H1 (cell line): Measurements from ENCODE around the gene BLTP2. TPM values are rescaled to one million over a fixed set of nuclear protein-coding genes. Genes with fewer than 3 reads are reported as not detected.

Source experiments
- CTCF ChIA-PET: fragments of 300-600 bp; sonication (Branson Sonifier 250); formaldehyde crosslinking; loops from one replicate; lab custom pipeline; 2021; ENCODE audit not compliant: partially characterized antibody; lab: Charles Lee
- POLR2A ChIA-PET: fragments of 300-600 bp; sonication (Branson Sonifier 250); formaldehyde crosslinking; loops from one replicate; lab custom pipeline; 2021; ENCODE audit warnings: inconsistent platforms; ENCODE audit not compliant: partially characterized antibody; lab: Charles Lee
- DNase-seq, 2 experiments: peaks; one replicate each; pipeline versions ENCODE4 v3.0.0 to v3.0.0-alpha.2; 2010 to 2022; ENCODE audit warnings: low spot score in 2 of 2, low read depth in 1 of 2, mixed read lengths in 1 of 2
- FAIRE-seq: peaks from 2 replicates; lab custom pipeline; 2011; peaks lifted over from hg19 to GRCh38; lab: Jason Lieb, UNC
- H2AFZ ChIP-seq: 2 replicates; pipeline ENCODE4 v1.8.1; 2012; ENCODE audit warnings: low read length, inconsistent platforms
- H2AK5ac ChIP-seq: 2 replicates; pipeline ENCODE4 v1.6.1; 2013; ENCODE audit warnings: low read depth, low read length
- H2BK120ac ChIP-seq: replicated peaks from 2 replicates; pipeline ENCODE3; 2013; ENCODE audit warnings: low read depth, low read length, inconsistent platforms
- H2BK12ac ChIP-seq: 2 replicates; pipeline ENCODE4 v1.6.1; 2013; ENCODE audit warnings: low read depth, low read length
- H2BK15ac ChIP-seq: 2 replicates; pipeline ENCODE4 v1.6.1; 2013; ENCODE audit warnings: low read length
- H2BK20ac ChIP-seq: 2 replicates; pipeline ENCODE4 v1.6.1; 2013; ENCODE audit warnings: low read length
- H2BK5ac ChIP-seq: 2 replicates; pipeline ENCODE4 v1.6.1; 2013; ENCODE audit warnings: low read depth, low read length
- H3K14ac ChIP-seq: 2 replicates; pipeline ENCODE4 v1.6.1; 2013; ENCODE audit warnings: inconsistent platforms; ENCODE audit not compliant: insufficient read length
- H3K18ac ChIP-seq: 2 replicates; pipeline ENCODE4 v1.6.1; 2013; ENCODE audit warnings: low read length; ENCODE audit errors: extremely low read depth
- H3K23ac ChIP-seq: 2 replicates; pipeline ENCODE4 v1.6.1; 2013; ENCODE audit warnings: inconsistent platforms; ENCODE audit not compliant: insufficient read length
- H3K23me2 ChIP-seq: 2 replicates; pipeline ENCODE4 v1.6.1; 2013; ENCODE audit warnings: low read depth, low read length
- H3K27ac ChIP-seq: 2 replicates; pipeline ENCODE4 v1.6.1; 2011; ENCODE audit warnings: low read depth, low read length, inconsistent platforms
- H3K27me3 ChIP-seq, 4 experiments: replicated peaks in 1 of 4; 1 replicate in 1 of 4; 2 replicates in 3 of 4; pipeline versions ENCODE4 v1.6.1 to v1.8.1; 2011 to 2013; ENCODE audit warnings: low read length in 3 of 4, mild to moderate bottlenecking in 3 of 4, inconsistent platforms in 2 of 4, mixed read lengths in 2 of 4, moderate library complexity in 1 of 4; ENCODE audit not compliant: control insufficient read depth in 3 of 4, insufficient read depth in 3 of 4; ENCODE audit errors: extremely low read depth in 1 of 4
- H3K36me3 ChIP-seq, 4 experiments: 2 replicates each; pipeline versions ENCODE4 v1.6.1 to v1.8.1; 2011 to 2013; ENCODE audit warnings: mild to moderate bottlenecking in 4 of 4, low read length in 3 of 4, moderate library complexity in 2 of 4, control low read depth in 1 of 4, inconsistent platforms in 1 of 4; ENCODE audit not compliant: insufficient read depth in 4 of 4, control insufficient read depth in 2 of 4
- H3K4ac ChIP-seq: replicated peaks from 2 replicates; pipeline ENCODE3; 2013; ENCODE audit warnings: low read length, low read depth, mixed read lengths, inconsistent platforms; ENCODE audit not compliant: insufficient read length
- H3K4me1 ChIP-seq, 4 experiments: replicated peaks in 1 of 4; 1 replicate in 1 of 4; 2 replicates in 3 of 4; pipeline versions ENCODE4 v1.6.1 to v1.8.1; 2011 to 2013; ENCODE audit warnings: low read length in 3 of 4, inconsistent platforms in 2 of 4, mixed read lengths in 1 of 4; ENCODE audit not compliant: insufficient read depth in 4 of 4, control insufficient read depth in 3 of 4
- H3K4me2 ChIP-seq, 2 experiments: 2 replicates each; pipeline versions ENCODE4 v1.6.1 to v1.8.1; 2011 to 2013; ENCODE audit warnings: low read depth in 2 of 2, low read length in 2 of 2, control low read depth in 1 of 2, inconsistent platforms in 1 of 2, mild to moderate bottlenecking in 1 of 2; ENCODE audit not compliant: insufficient read depth in 1 of 2
- H3K4me3 ChIP-seq, 4 experiments: fragments of 200-600, 300-600 bp in 1 of 4; sonication (generic), shearing (Covaris generic), sonication (Bioruptor Twin) in 1 of 4; 2 replicates each; pipeline versions ENCODE4 v1.5.1 to v1.8.1; 2011 to 2016; ENCODE audit warnings: low read length in 4 of 4, low read depth in 3 of 4, control low read depth in 2 of 4, inconsistent platforms in 2 of 4, mild to moderate bottlenecking in 2 of 4, mixed read lengths in 1 of 4, moderate library complexity in 1 of 4; ENCODE audit not compliant: insufficient read depth in 2 of 4; ENCODE audit errors: extremely low read depth in 1 of 4
- H3K56ac ChIP-seq: replicated peaks from 2 replicates; pipeline ENCODE3; 2013; ENCODE audit warnings: low read depth, mild to moderate bottlenecking, mixed read lengths, low read length, inconsistent platforms; ENCODE audit not compliant: insufficient read length
- H3K79me1 ChIP-seq: 2 replicates; pipeline ENCODE4 v1.6.1; 2013; ENCODE audit warnings: low read depth, low read length, control low read depth
- H3K79me2 ChIP-seq, 2 experiments: 2 replicates each; pipeline versions ENCODE4 v1.6.1 to v1.8.1; 2012 to 2013; ENCODE audit warnings: low read length in 2 of 2, mild to moderate bottlenecking in 2 of 2, inconsistent platforms in 1 of 2; ENCODE audit not compliant: insufficient read depth in 2 of 2, control insufficient read depth in 1 of 2
- H3K9ac ChIP-seq, 4 experiments: replicated peaks in 1 of 4; 1 replicate in 1 of 4; 2 replicates in 3 of 4; pipeline versions ENCODE4 v1.6.1 to v1.8.1; 2011 to 2013; ENCODE audit warnings: low read depth in 3 of 4, low read length in 3 of 4, control low read depth in 2 of 4, mild to moderate bottlenecking in 2 of 4, moderate library complexity in 2 of 4, inconsistent platforms in 1 of 4; ENCODE audit errors: extremely low read depth in 1 of 4
- H3K9me3 ChIP-seq, 2 experiments: 2 replicates each; pipeline versions ENCODE4 v1.6.1 to v1.8.1; 2012 to 2013; ENCODE audit warnings: mild to moderate bottlenecking in 2 of 2, moderate library complexity in 2 of 2, control low read depth in 1 of 2, inconsistent platforms in 1 of 2, low read depth in 1 of 2, low read length in 1 of 2, mixed read lengths in 1 of 2; ENCODE audit not compliant: insufficient read depth in 2 of 2
- H4K20me1 ChIP-seq, 2 experiments: replicated peaks in 1 of 2; 2 replicates each; pipeline versions ENCODE3 to v1.8.1; 2011 to 2013; ENCODE audit warnings: inconsistent platforms in 2 of 2, low read length in 2 of 2, mild to moderate bottlenecking in 1 of 2; ENCODE audit not compliant: insufficient read depth in 2 of 2, control insufficient read depth in 1 of 2
- H4K5ac ChIP-seq: 2 replicates; pipeline ENCODE4 v1.6.1; 2013; ENCODE audit warnings: low read length, low read depth, mixed read lengths, inconsistent platforms; ENCODE audit not compliant: insufficient read length
- H4K8ac ChIP-seq: 2 replicates; pipeline ENCODE4 v1.8.0; 2013; ENCODE audit warnings: mild to moderate bottlenecking, moderate library complexity, low read length, inconsistent platforms; ENCODE audit not compliant: insufficient read depth; ENCODE audit errors: extremely low read depth
- H4K91ac ChIP-seq: replicated peaks from 2 replicates; pipeline ENCODE3; 2013; ENCODE audit warnings: low read length, mixed read lengths, inconsistent platforms; ENCODE audit not compliant: insufficient read length
- ATF3 ChIP-seq: IDR thresholded peaks from 2 replicates; pipeline ENCODE4 v1.6.1; 2011; ENCODE audit warnings: low read depth, mild to moderate bottlenecking, low read length; ENCODE audit not compliant: insufficient read depth
- KDM5A ChIP-seq: fragments of 200-600 bp; IDR thresholded peaks from 2 replicates; pipeline ENCODE4 v1.7.1; 2012; ENCODE audit warnings: mild to moderate bottlenecking, low read length, inconsistent platforms, mixed read lengths
- SP4 ChIP-seq: IDR thresholded peaks from 2 replicates; pipeline ENCODE4 v1.6.1; 2012; ENCODE audit warnings: low read length, inconsistent platforms
- SUZ12 ChIP-seq: fragments of 200-600 bp; sonication (generic); IDR thresholded peaks from 2 replicates; pipeline ENCODE4 v1.6.1; 2012; ENCODE audit warnings: mild to moderate bottlenecking, inconsistent platforms, low read length, moderate library complexity, mixed read lengths
- WGBS, 2 experiments: shearing (Covaris generic) in 1 of 2; methylation state at CpG; one replicate each; pipeline versions ENCODE4 v1.1.6 to v1.1.7; 2013 to 2015; ENCODE audit warnings: low lambda C conversion rate in 2 of 2, mixed read lengths in 2 of 2, inconsistent platforms in 1 of 2, low coverage in 1 of 2, missing lambda C conversion rate in 1 of 2; ENCODE audit not compliant: insufficient replicate concordance in 2 of 2, insufficient coverage in 1 of 2, insufficient read length in 1 of 2; ENCODE audit errors: extremely low coverage in 1 of 2, missing lambda C conversion rate in 1 of 2; 5-methylcytosine and 5-hydroxymethylcytosine counted together
- polyA plus RNA-seq, 7 experiments: library from polyadenylated mRNA; depleted of rRNA in 3 of 7; stranded (reverse) in 5 of 7; unstranded in 2 of 7; fragments of >200 nt in 5 of 7; fragments of 200-250 nt in 2 of 7; gene quantifications; 1 replicate in 5 of 7; 2 replicates in 1 of 7; 4 replicates in 1 of 7; pipeline versions ENCODE4 v1.2.1 to v1.2.3, GENCODE V29; 2011 to 2013; ENCODE audit warnings: missing spikeins in 2 of 7, mixed read lengths in 2 of 7
- total RNA-seq: library from RNA; stranded (reverse); fragmentation: NEBNext Ultra II Directional; extraction: Animal tissue kit (Norgen Biotek cat#: 25700); gene quantifications from 2 replicates; pipeline ENCODE4 v1.2.1, GENCODE V29; 2021

Gene BLTP2
- total and polyA plus RNA-seq, 2 of the 8 experiments (the other 6 are each of a cell fraction or from before 2014, with no cell fraction given): 80.9 to 140 TPM

DNA sequence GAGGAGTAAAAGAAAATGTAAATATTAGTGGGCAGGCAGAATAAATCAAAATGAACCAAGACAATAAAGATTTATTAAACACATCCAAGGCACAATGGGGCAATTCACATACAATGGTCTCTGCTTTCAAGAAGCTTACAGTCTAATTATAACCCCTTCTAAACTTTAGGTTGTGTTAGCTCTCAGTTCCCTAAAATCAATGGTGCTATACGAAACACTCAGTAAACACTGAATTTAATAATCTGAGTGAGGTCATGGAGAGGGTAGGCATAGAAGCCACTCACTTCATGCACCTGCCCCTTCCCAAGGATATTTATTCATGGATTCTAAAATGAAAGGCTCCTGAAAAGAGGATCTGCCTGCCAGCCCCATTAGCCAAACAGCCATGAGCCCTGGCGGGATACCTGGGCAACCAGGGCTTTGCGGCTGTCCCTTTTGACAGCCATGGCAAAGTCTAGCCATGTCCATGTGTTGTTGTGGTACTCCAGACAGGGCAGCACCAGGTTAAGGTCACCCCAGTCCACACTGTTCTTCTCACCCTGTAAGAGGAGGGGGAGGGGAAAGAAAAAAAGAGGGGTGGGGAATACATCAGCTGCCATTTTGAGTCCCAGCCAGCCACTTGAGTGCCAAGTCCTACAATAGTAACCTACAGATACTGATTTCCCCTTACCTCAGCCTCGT lies 29.6 kb downstream of the BLTP2 start:
- H2BK12ac ChIP-seq: no peak overlapping the region
- H4K91ac ChIP-seq: no peak overlapping the region
- H3K4me3 ChIP-seq: no peak overlapping the region
- no peaks in the 10 kb centered on the region for H3K79me2 ChIP-seq
- no peaks in the 10 kb centered on the region for H3K9me3 ChIP-seq
- 0 out of 2 replicates have a peak, but pooled peaks cover 2% of the 10 kb centered on the region for H3K79me1 ChIP-seq
- no peak overlapping the region for H3K4ac ChIP-seq
- H3K18ac ChIP-seq: no peak overlapping the region
- H2AFZ ChIP-seq: no peak overlapping the region
- no peak overlapping the region for H3K23ac ChIP-seq
- H3K4me2 ChIP-seq: no peak overlapping the region
- 89% methylated on average over 4 of the region's 4 CpGs; no CpG with 5 or more reads in 1 of the 2 experiments for WGBS, 2 experiments
- no peak for FAIRE-seq
- DNase-seq: no peak
- H3K27ac ChIP-seq: no peak overlapping the region
- H3K56ac ChIP-seq: no peak overlapping the region
- ChIA-PET POLR2A (interaction anchor here (0.7 to 14.8 kb wide), 9 partner anchors 9 to 76 kb away, joined by 3 to 163 read pairs (median 4); partner anchors contain the start of genes SDF2 and SUPT6H), CTCF (interaction anchor here (0.6 to 6.0 kb wide), 2 partner anchors 15 to 220 kb away, joined by 3 to 45 read pairs; partner anchors contain the start of gene SPAG5)
- no peak overlapping the region for H2BK5ac ChIP-seq
- TF ChIP-seq KDM5A (no peak), ATF3 (no peak), SP4 (no peak), SUZ12 (no peak)
- no peak overlapping the region for H4K5ac ChIP-seq
- no peak overlapping the region for H3K14ac ChIP-seq
- no peak overlapping the region for H3K9ac ChIP-seq
- H3K27me3 ChIP-seq: no peaks in the 10 kb centered on the region
- H2BK120ac ChIP-seq: no peak overlapping the region
- no peak overlapping the region for H2BK20ac ChIP-seq
- no peaks in the 10 kb centered on the region for H3K4me1 ChIP-seq
- no peaks in the 10 kb centered on the region for H3K23me2 ChIP-seq
- peaks cover 57 to 89% (median 79%) of the 10 kb centered on the region in 4 experiments for H3K36me3 ChIP-seq
- peaks cover 2 to 5% of the 10 kb centered on the region in 2 experiments for H4K20me1 ChIP-seq
- no peak overlapping the region for H2BK15ac ChIP-seq
- H2AK5ac ChIP-seq: no peak overlapping the region
- H4K8ac ChIP-seq: no peak overlapping the region; the same call in 1 of the 2 replicates
